ENCODE measurements around the gene CFAP43. TPM values are rescaled to one million over a fixed set of nuclear protein-coding genes. Genes with fewer than 3 reads are reported as not detected.
A peak's percentile ranks its signal among the peaks of the same experiment; 100 is the strongest.

CFAP43 gene
- total and polyA plus RNA-seq, 7 donors = 0.04 to 0.44 (median 0.11) TPM; not detected in 4

- peaks cover 36% of the 10 kb centered on the region for H3K4me1 ChIP-seq
- intact Hi-C loops (cut with DNase I) = loop anchor here in 1 of 2 donors (10.0 kb wide), 1 partner anchor 131 kb away; the partner anchor contains the start of gene SFR1
Observed at GRCh38 chr10:104255311-104255981, 23.3 kb upstream of the CFAP43 start.

GRCh38 chr10:104254493-104255310 is 22.5 kb upstream of the CFAP43 start, which contains the start of gene GSTO1:
Gene GSTO1 (plus strand): TSS chr10:104254892. CDS start chr10:104254929, 37 bp downstream.
- Histone ChIP-seq H3K27ac (peak within 1 kb of the TSS; percentile 99), H3K9me3 (no peaks in the 10 kb centered on the region), H3K36me3 (ENCODE audit: insufficient read depth in 1 of 2, low read depth in 1 of 2) (peaks cover 4 to 26% of the 10 kb centered on the region in 2 donors), H3K27me3 (ENCODE audit: insufficient read depth in 3 of 3, low read length in 2 of 3) (no peaks in the 10 kb centered on the region), H3K4me1 (peaks cover 31% of the 10 kb centered on the region), H3K4me3 (peak within 1 kb of the TSS; percentile 94)
- peak; percentile 83 to 89 for DNase-seq
- ATAC-seq = peak; percentile 72 to 84 (median 76)
- WGBS, 3 donors = 1 to 2% (median 1%) methylated on average over 39 to 69 of the region's 69 CpGs
- no peak for TF ChIP-seq CTCF (IDR thresholded peaks at IDR 0.05)
- intact Hi-C loops (cut with DNase I) = loop anchor here in 1 of 2 donors (1.0 to 10.0 kb wide), 2 partner anchors 22 to 130 kb away; partner anchors contain the start of genes CFAP43 and SFR1

More at GRCh38 chr10:104255311-104255981, 23.3 kb upstream of the CFAP43 start:
- Histone ChIP-seq H3K27ac (peak overlapping the region; percentile 99), H3K4me3 (peak overlapping the region; percentile 94), H3K27me3 (ENCODE audit: insufficient read depth in 3 of 3, low read length in 2 of 3) (no peaks in the 10 kb centered on the region), H3K9me3 (no peaks in the 10 kb centered on the region), H3K36me3 (ENCODE audit: insufficient read depth in 1 of 2, low read depth in 1 of 2) (peaks cover 4 to 34% of the 10 kb centered on the region in 2 donors)
- DNase-seq (no peak), ATAC-seq (peak; percentile 82 to 87 (median 86))
- TF ChIP-seq CTCF (IDR thresholded peaks at IDR 0.05) = no peak
- WGBS, 3 donors = 0 to 1% (median 1%) methylated on average over 12 of the region's 12 CpGs

GRCh38 chr10:104253606-104254410 is 21.6 kb upstream of the CFAP43 start:
- 83 to 85% (median 84%) methylated on average over 10 of the region's 10 CpGs for WGBS, 3 donors
- ATAC-seq (no peak), DNase-seq (no peak)
- Histone ChIP-seq H3K27me3 (ENCODE audit: insufficient read depth in 3 of 3, low read length in 2 of 3) (no peaks in the 10 kb centered on the region), H3K4me3 (peak overlapping the region; percentile 94), H3K4me1 (peaks cover 27% of the 10 kb centered on the region), H3K9me3 (no peaks in the 10 kb centered on the region), H3K27ac (peak overlapping the region; percentile 99), H3K36me3 (ENCODE audit: insufficient read depth in 1 of 2, low read depth in 1 of 2) (peaks cover 0 to 17% of the 10 kb centered on the region in 2 donors)
- TF ChIP-seq CTCF (IDR thresholded peaks at IDR 0.05) = no peak
- intact Hi-C loops (cut with DNase I) = loop anchor here in 1 of 2 donors (1.0 to 10.0 kb wide), 2 partner anchors 22 to 129 kb away; partner anchors contain the start of genes CFAP43 and SFR1

- WGBS, 3 donors = 95 to 97% (median 96%) methylated on average over 2 of the region's 2 CpGs
- H3K4me1 ChIP-seq = peaks cover 22% of the 10 kb centered on the region
- no peak for TF ChIP-seq CTCF (IDR thresholded peaks at IDR 0.05)
- H3K27me3 ChIP-seq (ENCODE audit: insufficient read depth in 3 of 3, low read length in 2 of 3) = no peaks in the 10 kb centered on the region
- H3K4me3 ChIP-seq = no peak overlapping the region
- DNase-seq (no peak), ATAC-seq (no peak)
- no peak overlapping the region for H3K27ac ChIP-seq
- H3K9me3 ChIP-seq = no peaks in the 10 kb centered on the region
- H3K36me3 ChIP-seq (ENCODE audit: insufficient read depth in 1 of 2, low read depth in 1 of 2) = peaks cover 0 to 10% of the 10 kb centered on the region in 2 donors
- intact Hi-C loops (cut with DNase I) = loop anchor here in 1 of 2 donors (10.0 kb wide), 1 partner anchor 128 kb away; the partner anchor contains the start of gene SFR1
Observed at GRCh38 chr10:104253106-104253505, 20.9 kb upstream of the CFAP43 start.

Data from psoas muscle (tissue), 8 donors.